Left lung (tissue), 10 donors: ENCODE data around the gene TBX4. TPM values are rescaled to one million over a fixed set of nuclear protein-coding genes. Genes with fewer than 3 reads are reported as not detected.
A peak's percentile ranks its signal among the peaks of the same experiment; 100 is the strongest.

Experiments
- ATAC-seq: fragments of 200-7000 bp; cut with Tn5 transposase; one replicate; pipeline ENCODE4 v1.9.1; 2020; ENCODE audit warnings: moderate library complexity
- DNase-seq, 4 donors: peaks; one replicate each; pipeline ENCODE4 v3.0.0-alpha.2; 2013 to 2020
- H3K27ac ChIP-seq, 2 donors: fragments of 200-600 bp; sonication (generic) in 1 of 2; one replicate each; pipeline versions ENCODE4 v1.5.0 to v1.8.0; 2020 to 2021
- H3K27me3 ChIP-seq, 2 donors: fragments of 200-600 bp; sonication (generic) in 1 of 2; one replicate each; pipeline versions ENCODE4 v1.5.0 to v1.8.0; 2020 to 2021
- H3K36me3 ChIP-seq, 2 donors: fragments of 200-600 bp; sonication (generic) in 1 of 2; one replicate each; pipeline versions ENCODE4 v1.5.0 to v1.8.0; 2020 to 2021
- H3K4me1 ChIP-seq, 2 donors: fragments of 200-600 bp; one replicate each; pipeline ENCODE4 v1.8.0; 2021
- H3K4me3 ChIP-seq, 2 donors: fragments of 200-600 bp; sonication (generic) in 1 of 2; one replicate each; pipeline versions ENCODE4 v1.5.0 to v1.8.0; 2020 to 2021; ENCODE audit warnings: mild to moderate bottlenecking in 1 of 2
- H3K9me3 ChIP-seq, 2 donors: fragments of 200-600 bp; sonication (generic) in 1 of 2; one replicate each; pipeline versions ENCODE4 v1.5.0 to v1.8.0; 2020 to 2021
- intact Hi-C, 2 donors: fragments of 100-400 bp; cut with DNase I; formaldehyde crosslinking; loops; one replicate each; pipeline versions ENCODE4 v1.11.2 to v1.14.2; 2022
- polyA plus RNA-seq, 6 donors: library from polyadenylated mRNA; unstranded; fragments of 120-200 nt; gene quantifications; one replicate each; pipeline ENCODE4 v1.2.1, GENCODE V29; 2013; ENCODE audit not compliant: insufficient read length in 6 of 6
- total RNA-seq, 2 donors: library from RNA; stranded (reverse); fragmentation: NEBNext Ultra II Directional; extraction: Animal tissue kit (Norgen Biotek cat#: 25700); gene quantifications; one replicate each; pipeline ENCODE4 v1.2.1, GENCODE V29; 2021
- TF ChIP-seq, protein P1 (sequence below), 2 donors: fragments of 200-600 bp; sonication (generic) in 1 of 2; IDR thresholded peaks; one replicate each; pipeline versions ENCODE4 v1.5.0 to v1.8.0; 2021; ENCODE audit warnings: antibody characterized with exemption in 2 of 2
- donor health status: DM: no; HTN: yes; CAD: no.
- donor health status: DM: no; HTN: no; CAD: no.

Gene TBX4
- total and polyA plus RNA-seq, 8 donors = 21.2 to 190 (median 162) TPM

DNA sequence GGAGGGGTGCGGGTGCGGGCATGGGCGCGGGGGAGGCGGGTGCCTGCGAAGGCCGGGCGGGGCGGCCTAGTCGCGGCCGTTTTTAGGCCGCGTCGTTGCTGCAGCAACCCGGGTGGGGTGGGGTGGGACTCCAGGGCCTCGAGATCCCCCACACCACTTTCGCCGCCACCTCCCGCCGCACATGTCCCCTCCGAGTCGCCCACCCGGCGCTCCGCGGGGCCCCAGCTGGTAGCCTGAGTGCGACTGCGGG is 41.3 kb upstream of the TBX4 start:
- ATAC-seq (no peak), DNase-seq (no peak)
- TF ChIP-seq, protein P1, sequence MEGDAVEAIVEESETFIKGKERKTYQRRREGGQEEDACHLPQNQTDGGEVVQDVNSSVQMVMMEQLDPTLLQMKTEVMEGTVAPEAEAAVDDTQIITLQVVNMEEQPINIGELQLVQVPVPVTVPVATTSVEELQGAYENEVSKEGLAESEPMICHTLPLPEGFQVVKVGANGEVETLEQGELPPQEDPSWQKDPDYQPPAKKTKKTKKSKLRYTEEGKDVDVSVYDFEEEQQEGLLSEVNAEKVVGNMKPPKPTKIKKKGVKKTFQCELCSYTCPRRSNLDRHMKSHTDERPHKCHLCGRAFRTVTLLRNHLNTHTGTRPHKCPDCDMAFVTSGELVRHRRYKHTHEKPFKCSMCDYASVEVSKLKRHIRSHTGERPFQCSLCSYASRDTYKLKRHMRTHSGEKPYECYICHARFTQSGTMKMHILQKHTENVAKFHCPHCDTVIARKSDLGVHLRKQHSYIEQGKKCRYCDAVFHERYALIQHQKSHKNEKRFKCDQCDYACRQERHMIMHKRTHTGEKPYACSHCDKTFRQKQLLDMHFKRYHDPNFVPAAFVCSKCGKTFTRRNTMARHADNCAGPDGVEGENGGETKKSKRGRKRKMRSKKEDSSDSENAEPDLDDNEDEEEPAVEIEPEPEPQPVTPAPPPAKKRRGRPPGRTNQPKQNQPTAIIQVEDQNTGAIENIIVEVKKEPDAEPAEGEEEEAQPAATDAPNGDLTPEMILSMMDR (IDR thresholded peaks at IDR 0.05) = no peak
- Histone ChIP-seq H3K27me3 (peaks cover 15 to 86% of the 10 kb centered on the region in 2 donors), H3K27ac (peak overlapping the region; percentile 87 to 95), H3K4me1 (peaks cover 11 to 68% of the 10 kb centered on the region in 2 donors), H3K9me3 (no peaks in the 10 kb centered on the region), H3K4me3 (peak overlapping the region; percentile 59 to 65), H3K36me3 (peaks cover 0 to 4% of the 10 kb centered on the region in 2 donors)
- intact Hi-C loops = loop anchor here in 1 of 2 donors (10.0 kb wide), 1 partner anchor 424 kb away; no protein-coding TSS in a partner anchor

DNA sequence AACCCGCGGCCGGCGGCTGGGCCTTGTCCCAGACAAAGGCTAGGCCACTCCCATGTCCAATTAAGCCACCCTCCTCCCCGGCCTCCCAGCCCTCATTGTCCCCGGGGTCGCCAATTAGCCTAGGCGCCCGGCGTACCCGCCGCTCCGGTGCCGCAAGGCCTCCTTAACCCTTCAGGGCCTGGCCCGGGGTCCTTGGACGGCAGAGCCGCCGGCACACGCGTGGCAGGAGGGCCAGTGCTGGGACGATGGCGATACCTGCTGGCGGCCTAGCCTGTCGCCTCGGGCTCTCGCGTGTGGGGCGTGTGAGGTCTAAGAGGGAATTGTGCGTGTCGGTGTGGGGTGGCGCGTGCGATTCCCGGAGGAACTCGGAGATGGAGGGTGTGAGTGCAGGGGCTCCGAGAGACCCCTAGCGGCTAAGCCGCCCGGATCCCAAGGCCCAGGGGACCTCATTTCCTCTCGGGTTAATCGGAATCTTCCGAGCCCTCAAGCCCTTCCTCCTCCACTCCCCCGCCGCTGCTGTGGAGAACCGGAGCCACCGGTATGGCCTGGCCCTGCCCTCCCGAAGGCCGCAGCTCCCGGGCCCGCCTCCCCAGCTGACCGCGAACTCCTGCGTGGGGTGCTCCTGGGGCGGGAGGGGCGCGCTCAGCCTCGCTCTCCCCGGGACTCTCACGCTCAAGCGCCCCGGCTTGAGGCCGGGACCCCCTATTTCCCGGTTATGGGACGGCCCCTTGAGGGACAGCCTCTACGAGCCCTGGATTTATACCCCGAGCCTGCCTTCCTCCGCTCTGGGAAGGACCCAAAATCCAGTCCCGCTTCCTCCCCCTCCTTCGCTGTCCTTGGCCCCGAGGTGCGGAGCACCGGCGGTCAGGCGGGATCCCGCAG is 40.7 kb upstream of the TBX4 start:
- peak overlapping the region; percentile 87 to 95 for H3K27ac ChIP-seq
- peaks cover 13 to 73% of the 10 kb centered on the region in 2 donors for H3K4me1 ChIP-seq
- intact Hi-C loops = loop anchor here in 1 of 2 donors (10.0 kb wide), 1 partner anchor 423 kb away; no protein-coding TSS in a partner anchor
- no peaks in the 10 kb centered on the region for H3K9me3 ChIP-seq
- H3K27me3 ChIP-seq = peaks cover 14 to 83% of the 10 kb centered on the region in 2 donors
- ATAC-seq = peak; percentile 68
- TF ChIP-seq, protein P1 (IDR thresholded peaks at IDR 0.05) = no peak
- H3K36me3 ChIP-seq = no peaks in the 10 kb centered on the region
- peak overlapping the region; percentile 59 to 65 for H3K4me3 ChIP-seq
- peak; percentile 73 to 86 (median 82) for DNase-seq

DNA sequence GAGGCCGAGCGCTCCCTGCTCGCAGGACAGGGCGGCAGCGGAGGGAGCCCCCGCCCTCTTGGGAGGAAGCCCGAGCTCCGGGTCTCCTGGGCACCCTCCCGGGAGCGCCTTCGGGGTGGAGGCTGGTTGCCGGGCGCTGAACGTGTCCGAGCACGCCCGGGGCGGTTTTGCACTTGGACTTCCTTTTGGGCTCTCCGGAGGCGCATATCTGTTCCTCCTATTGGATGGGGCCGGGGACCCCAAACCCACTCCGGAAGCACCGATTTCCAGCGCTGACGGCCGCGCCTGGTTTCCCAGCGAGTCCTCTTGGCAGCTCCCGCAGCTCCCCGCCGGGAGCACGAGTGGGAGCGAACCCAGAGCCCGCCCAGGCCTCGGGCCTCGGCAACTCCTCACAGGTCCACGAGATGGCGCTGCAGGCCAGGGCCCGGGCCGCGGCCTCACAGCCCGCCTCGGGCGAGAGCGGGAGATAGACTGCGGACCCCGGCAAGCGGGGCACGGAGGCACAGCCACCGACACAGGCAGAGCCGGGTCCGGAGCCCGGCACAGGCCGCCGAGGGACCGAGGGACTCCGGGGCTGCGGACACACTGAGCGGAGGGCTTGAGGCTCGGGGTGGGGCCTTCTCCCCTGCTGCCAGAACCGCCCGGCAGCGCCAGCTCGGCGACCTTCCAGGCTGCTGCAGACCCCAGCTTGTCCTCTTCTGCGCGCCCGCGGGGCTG is 39.9 kb upstream of the TBX4 start:
- peak; percentile 83 for ATAC-seq
- Histone ChIP-seq H3K27me3 (peaks cover 14 to 83% of the 10 kb centered on the region in 2 donors), H3K9me3 (no peaks in the 10 kb centered on the region), H3K4me3 (peak overlapping the region; percentile 59 to 65), H3K27ac (peak overlapping the region; percentile 87 to 95), H3K4me1 (peaks cover 14 to 81% of the 10 kb centered on the region in 2 donors), H3K36me3 (no peaks in the 10 kb centered on the region)
- TF ChIP-seq, protein P1 (IDR thresholded peaks at IDR 0.05) = peak; percentile 99
- intact Hi-C loops = loop anchor here in 1 of 2 donors (10.0 kb wide), 1 partner anchor 422 kb away; no protein-coding TSS in a partner anchor
- DNase-seq = peak; percentile 82 to 95 (median 92)

DNA sequence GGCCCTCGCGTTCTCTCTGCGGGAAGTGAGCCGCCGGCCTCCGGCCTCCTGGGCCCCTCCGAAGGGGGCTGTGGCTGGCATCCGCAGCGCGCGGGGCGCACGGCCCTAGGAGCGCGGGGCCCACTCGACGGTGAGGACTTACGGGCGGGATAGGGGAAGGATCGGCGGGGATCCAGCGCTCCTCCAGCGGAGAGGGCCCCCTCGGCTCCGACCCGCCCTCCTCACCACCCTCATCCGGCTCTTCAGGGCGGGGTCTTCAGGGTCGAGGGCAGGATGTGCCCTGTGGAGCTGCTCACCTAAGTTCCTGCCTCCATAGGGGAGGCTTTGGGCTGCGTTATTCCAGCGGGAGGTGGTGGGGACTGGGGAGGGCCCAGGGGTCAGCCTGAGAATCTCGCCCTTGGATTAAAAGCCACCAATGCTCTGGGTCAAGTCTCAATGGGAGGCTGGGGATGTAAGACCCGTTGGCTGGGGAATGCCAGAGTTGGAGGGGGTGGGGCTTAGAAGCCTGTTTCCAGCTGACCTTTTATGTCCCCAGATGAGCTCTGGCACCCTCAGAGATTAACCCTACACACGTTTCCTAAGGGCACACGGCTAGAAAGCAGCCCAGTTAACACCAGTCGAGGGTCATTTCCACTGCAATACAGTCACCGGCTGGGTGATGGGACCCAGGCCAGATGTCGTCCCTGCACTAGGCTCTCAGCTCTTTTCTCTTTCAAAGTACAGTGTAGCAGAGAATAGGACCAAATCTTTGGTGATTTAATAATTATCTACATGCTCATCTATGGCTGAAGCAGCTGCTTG is 39.2 kb upstream of the TBX4 start:
- Histone ChIP-seq H3K27ac (peak overlapping the region; percentile 87 to 95), H3K36me3 (no peaks in the 10 kb centered on the region), H3K27me3 (peaks cover 13 to 80% of the 10 kb centered on the region in 2 donors), H3K4me3 (peak overlapping the region; percentile 59 to 65), H3K9me3 (no peaks in the 10 kb centered on the region), H3K4me1 (peaks cover 14 to 82% of the 10 kb centered on the region in 2 donors)
- TF ChIP-seq, protein P1 (IDR thresholded peaks at IDR 0.05) = no peak
- DNase-seq = peak in 1 of 4 donors; percentile 49
- ATAC-seq = no peak
- intact Hi-C loops = loop anchor here in 1 of 2 donors (10.0 kb wide), 1 partner anchor 422 kb away; no protein-coding TSS in a partner anchor
